ENCODE results near the gene MPL. TPM values are rescaled to one million over a fixed set of nuclear protein-coding genes. Genes with fewer than 3 reads are reported as not detected.

Gene MPL
- total RNA-seq, 1 experiment from 2014 or later: 0.15 TPM

DNA sequence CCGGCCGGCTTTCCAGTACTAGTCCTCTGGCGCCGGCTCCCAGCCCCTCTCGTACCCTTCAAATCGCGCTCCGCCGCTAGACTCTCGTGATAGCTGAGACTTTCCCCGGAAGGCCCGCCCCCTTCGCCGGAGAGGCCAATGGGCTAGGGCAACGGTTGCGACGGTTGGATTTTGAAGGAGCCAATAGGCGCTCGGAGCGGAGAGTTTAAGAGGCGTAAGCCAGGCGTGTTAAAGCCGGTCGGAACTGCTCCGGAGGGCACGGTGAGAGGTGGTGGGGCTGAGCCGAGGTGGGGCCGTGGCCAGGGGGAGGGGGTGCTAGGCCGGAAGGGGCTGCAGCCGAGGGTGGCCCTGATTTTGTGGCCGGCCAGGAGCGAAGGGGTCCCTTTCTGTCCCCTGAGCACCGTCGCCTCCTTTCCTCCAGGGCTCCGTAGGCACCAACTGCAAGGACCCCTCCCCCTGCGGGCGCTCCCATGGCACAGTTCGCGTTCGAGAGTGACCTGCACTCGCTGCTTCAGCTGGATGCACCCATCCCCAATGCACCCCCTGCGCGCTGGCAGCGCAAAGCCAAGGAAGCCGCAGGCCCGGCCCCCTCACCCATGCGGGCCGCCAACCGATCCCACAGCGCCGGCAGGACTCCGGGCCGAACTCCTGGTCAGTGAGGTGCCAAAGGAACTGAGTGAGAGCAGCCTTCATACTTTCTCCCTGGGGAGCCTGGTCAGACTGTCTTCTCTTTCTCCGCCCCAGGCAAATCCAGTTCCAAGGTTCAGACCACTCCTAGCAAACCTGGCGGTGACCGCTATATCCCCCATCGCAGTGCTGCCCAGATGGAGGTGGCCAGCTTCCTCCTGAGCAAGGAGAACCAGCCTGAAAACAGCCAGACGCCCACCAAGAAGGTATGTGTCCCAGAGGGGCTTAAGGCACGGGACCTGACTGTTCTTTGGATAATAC lies 21.4 kb downstream of the MPL start, which contains the start of gene CDC20 (continued):
- TF ChIP-seq, protein P1, sequence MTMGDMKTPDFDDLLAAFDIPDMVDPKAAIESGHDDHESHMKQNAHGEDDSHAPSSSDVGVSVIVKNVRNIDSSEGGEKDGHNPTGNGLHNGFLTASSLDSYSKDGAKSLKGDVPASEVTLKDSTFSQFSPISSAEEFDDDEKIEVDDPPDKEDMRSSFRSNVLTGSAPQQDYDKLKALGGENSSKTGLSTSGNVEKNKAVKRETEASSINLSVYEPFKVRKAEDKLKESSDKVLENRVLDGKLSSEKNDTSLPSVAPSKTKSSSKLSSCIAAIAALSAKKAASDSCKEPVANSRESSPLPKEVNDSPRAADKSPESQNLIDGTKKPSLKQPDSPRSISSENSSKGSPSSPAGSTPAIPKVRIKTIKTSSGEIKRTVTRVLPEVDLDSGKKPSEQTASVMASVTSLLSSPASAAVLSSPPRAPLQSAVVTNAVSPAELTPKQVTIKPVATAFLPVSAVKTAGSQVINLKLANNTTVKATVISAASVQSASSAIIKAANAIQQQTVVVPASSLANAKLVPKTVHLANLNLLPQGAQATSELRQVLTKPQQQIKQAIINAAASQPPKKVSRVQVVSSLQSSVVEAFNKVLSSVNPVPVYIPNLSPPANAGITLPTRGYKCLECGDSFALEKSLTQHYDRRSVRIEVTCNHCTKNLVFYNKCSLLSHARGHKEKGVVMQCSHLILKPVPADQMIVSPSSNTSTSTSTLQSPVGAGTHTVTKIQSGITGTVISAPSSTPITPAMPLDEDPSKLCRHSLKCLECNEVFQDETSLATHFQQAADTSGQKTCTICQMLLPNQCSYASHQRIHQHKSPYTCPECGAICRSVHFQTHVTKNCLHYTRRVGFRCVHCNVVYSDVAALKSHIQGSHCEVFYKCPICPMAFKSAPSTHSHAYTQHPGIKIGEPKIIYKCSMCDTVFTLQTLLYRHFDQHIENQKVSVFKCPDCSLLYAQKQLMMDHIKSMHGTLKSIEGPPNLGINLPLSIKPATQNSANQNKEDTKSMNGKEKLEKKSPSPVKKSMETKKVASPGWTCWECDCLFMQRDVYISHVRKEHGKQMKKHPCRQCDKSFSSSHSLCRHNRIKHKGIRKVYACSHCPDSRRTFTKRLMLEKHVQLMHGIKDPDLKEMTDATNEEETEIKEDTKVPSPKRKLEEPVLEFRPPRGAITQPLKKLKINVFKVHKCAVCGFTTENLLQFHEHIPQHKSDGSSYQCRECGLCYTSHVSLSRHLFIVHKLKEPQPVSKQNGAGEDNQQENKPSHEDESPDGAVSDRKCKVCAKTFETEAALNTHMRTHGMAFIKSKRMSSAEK (CRISPR knock-in tag; IDR thresholded peaks at IDR 0.05; ENCODE audit: borderline replicate concordance): no peak
- TF ChIP-seq, protein P2, sequence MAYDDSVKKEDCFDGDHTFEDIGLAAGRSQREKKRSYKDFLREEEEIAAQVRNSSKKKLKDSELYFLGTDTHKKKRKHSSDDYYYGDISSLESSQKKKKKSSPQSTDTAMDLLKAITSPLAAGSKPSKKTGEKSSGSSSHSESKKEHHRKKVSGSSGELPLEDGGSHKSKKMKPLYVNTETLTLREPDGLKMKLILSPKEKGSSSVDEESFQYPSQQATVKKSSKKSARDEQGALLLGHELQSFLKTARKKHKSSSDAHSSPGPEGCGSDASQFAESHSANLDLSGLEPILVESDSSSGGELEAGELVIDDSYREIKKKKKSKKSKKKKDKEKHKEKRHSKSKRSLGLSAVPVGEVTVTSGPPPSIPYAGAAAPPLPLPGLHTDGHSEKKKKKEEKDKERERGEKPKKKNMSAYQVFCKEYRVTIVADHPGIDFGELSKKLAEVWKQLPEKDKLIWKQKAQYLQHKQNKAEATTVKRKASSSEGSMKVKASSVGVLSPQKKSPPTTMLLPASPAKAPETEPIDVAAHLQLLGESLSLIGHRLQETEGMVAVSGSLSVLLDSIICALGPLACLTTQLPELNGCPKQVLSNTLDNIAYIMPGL (CRISPR knock-in tag; IDR thresholded peaks at IDR 0.05): 0 out of 2 replicates have a peak, but pooled peaks have one; percentile 76
- TF ChIP-seq FOXK1 (CRISPR knock-in tag; IDR thresholded peaks at IDR 0.05) (no peak; the same call in 1 of the 2 replicates), CREM (CRISPR knock-in tag; IDR thresholded peaks at IDR 0.05) (0 out of 2 replicates have a peak, but pooled peaks have one; percentile 41), FOXP1 (CRISPR knock-in tag; IDR thresholded peaks at IDR 0.05; ENCODE audit: borderline replicate concordance) (no peak), NFE2L1 (CRISPR knock-in tag; IDR thresholded peaks at IDR 0.05) (no peak), ZNF121 (CRISPR knock-in tag; IDR thresholded peaks at IDR 0.05) (no peak)
- TF ChIP-seq, protein P3, sequence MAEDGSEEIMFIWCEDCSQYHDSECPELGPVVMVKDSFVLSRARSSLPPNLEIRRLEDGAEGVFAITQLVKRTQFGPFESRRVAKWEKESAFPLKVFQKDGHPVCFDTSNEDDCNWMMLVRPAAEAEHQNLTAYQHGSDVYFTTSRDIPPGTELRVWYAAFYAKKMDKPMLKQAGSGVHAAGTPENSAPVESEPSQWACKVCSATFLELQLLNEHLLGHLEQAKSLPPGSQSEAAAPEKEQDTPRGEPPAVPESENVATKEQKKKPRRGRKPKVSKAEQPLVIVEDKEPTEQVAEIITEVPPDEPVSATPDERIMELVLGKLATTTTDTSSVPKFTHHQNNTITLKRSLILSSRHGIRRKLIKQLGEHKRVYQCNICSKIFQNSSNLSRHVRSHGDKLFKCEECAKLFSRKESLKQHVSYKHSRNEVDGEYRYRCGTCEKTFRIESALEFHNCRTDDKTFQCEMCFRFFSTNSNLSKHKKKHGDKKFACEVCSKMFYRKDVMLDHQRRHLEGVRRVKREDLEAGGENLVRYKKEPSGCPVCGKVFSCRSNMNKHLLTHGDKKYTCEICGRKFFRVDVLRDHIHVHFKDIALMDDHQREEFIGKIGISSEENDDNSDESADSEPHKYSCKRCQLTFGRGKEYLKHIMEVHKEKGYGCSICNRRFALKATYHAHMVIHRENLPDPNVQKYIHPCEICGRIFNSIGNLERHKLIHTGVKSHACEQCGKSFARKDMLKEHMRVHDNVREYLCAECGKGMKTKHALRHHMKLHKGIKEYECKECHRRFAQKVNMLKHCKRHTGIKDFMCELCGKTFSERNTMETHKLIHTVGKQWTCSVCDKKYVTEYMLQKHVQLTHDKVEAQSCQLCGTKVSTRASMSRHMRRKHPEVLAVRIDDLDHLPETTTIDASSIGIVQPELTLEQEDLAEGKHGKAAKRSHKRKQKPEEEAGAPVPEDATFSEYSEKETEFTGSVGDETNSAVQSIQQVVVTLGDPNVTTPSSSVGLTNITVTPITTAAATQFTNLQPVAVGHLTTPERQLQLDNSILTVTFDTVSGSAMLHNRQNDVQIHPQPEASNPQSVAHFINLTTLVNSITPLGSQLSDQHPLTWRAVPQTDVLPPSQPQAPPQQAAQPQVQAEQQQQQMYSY (CRISPR knock-in tag; IDR thresholded peaks at IDR 0.05): no peak
- TF ChIP-seq, protein P4, sequence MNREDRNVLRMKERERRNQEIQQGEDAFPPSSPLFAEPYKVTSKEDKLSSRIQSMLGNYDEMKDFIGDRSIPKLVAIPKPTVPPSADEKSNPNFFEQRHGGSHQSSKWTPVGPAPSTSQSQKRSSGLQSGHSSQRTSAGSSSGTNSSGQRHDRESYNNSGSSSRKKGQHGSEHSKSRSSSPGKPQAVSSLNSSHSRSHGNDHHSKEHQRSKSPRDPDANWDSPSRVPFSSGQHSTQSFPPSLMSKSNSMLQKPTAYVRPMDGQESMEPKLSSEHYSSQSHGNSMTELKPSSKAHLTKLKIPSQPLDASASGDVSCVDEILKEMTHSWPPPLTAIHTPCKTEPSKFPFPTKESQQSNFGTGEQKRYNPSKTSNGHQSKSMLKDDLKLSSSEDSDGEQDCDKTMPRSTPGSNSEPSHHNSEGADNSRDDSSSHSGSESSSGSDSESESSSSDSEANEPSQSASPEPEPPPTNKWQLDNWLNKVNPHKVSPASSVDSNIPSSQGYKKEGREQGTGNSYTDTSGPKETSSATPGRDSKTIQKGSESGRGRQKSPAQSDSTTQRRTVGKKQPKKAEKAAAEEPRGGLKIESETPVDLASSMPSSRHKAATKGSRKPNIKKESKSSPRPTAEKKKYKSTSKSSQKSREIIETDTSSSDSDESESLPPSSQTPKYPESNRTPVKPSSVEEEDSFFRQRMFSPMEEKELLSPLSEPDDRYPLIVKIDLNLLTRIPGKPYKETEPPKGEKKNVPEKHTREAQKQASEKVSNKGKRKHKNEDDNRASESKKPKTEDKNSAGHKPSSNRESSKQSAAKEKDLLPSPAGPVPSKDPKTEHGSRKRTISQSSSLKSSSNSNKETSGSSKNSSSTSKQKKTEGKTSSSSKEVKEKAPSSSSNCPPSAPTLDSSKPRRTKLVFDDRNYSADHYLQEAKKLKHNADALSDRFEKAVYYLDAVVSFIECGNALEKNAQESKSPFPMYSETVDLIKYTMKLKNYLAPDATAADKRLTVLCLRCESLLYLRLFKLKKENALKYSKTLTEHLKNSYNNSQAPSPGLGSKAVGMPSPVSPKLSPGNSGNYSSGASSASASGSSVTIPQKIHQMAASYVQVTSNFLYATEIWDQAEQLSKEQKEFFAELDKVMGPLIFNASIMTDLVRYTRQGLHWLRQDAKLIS (CRISPR knock-in tag; IDR thresholded peaks at IDR 0.05; ENCODE audit: borderline replicate concordance): peak; percentile 48; the same call in 1 of the 2 replicates

DNA sequence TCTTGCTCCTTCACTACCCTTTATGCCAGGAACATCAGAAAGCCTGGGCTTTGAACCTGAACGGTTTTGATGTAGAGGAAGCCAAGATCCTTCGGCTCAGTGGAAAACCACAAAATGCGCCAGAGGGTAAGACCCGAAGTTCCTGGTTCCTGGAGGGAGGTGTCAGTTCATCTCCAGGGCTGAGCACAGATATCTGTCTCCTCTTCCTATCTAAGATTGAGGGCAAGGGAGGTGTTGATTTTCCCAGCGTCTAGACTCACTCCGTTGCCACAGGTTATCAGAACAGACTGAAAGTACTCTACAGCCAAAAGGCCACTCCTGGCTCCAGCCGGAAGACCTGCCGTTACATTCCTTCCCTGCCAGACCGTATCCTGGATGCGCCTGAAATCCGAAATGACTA lies 22.1 kb downstream of the MPL start:
- POLR2A ChIA-PET: interaction anchor here (1.4 to 2.2 kb wide), 4 partner anchors 8 to 285 kb away, joined by 5 to 17 read pairs (median 14); partner anchors contain the start of genes C1orf210, ELOVL1, MED8 and SZT2
- TF ChIP-seq IRF2 (CRISPR knock-in tag; IDR thresholded peaks at IDR 0.05; ENCODE audit: borderline replicate concordance, low read depth) (no peak), NFATC4 (CRISPR knock-in tag; IDR thresholded peaks at IDR 0.05) (no peak), ZNF121 (CRISPR knock-in tag; IDR thresholded peaks at IDR 0.05) (no peak), HMGA2 (CRISPR knock-in tag; IDR thresholded peaks at IDR 0.05) (no peak), FOXJ3 (CRISPR knock-in tag; IDR thresholded peaks at IDR 0.05; ENCODE audit: borderline replicate concordance) (no peak), SMAD4 (CRISPR knock-in tag; IDR thresholded peaks at IDR 0.05) (no peak), TEAD1 (CRISPR knock-in tag; IDR thresholded peaks at IDR 0.05) (no peak), ZNF396 (CRISPR knock-in tag; IDR thresholded peaks at IDR 0.05; ENCODE audit: borderline replicate concordance) (no peak)
- TF ChIP-seq, protein P5, sequence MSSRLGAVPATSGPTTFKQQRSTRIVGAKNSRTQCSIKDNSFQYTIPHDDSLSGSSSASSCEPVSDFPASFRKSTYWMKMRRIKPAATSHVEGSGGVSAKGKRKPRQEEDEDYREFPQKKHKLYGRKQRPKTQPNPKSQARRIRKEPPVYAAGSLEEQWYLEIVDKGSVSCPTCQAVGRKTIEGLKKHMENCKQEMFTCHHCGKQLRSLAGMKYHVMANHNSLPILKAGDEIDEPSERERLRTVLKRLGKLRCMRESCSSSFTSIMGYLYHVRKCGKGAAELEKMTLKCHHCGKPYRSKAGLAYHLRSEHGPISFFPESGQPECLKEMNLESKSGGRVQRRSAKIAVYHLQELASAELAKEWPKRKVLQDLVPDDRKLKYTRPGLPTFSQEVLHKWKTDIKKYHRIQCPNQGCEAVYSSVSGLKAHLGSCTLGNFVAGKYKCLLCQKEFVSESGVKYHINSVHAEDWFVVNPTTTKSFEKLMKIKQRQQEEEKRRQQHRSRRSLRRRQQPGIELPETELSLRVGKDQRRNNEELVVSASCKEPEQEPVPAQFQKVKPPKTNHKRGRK (CRISPR knock-in tag; IDR thresholded peaks at IDR 0.05; ENCODE audit: borderline replicate concordance): no peak
- TF ChIP-seq, protein P6, sequence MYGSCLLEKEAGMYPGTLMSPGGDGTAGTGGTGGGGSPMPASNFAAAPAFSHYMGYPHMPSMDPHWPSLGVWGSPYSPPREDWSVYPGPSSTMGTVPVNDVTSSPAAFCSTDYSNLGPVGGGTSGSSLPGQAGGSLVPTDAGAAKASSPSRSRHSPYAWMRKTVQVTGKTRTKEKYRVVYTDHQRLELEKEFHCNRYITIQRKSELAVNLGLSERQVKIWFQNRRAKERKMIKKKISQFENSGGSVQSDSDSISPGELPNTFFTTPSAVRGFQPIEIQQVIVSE (CRISPR knock-in tag; IDR thresholded peaks at IDR 0.05; ENCODE audit: borderline replicate concordance): no peak

More for the DNA sequence above, 22.1 kb downstream of the MPL start:
- Mint-ChIP-seq H3K27me3 (ENCODE audit: low read depth) (no peaks in the 10 kb centered on the region), H3K27ac (peak overlapping the region; percentile 91), H3K4me3 (peak overlapping the region; percentile 93), H3K9me3 (no peaks in the 10 kb centered on the region), H3K4me1 (peaks cover 29% of the 10 kb centered on the region), H3K36me3 (peaks cover 61% of the 10 kb centered on the region)
- DNase-seq (ENCODE audit: low spot score) (no peak), ATAC-seq (no peak)
- CTCF ChIA-PET: interaction anchor here (1.4 to 2.8 kb wide), 4 partner anchors 43 to 74 kb away, joined by 3 to 25 read pairs (median 11); partner anchors contain the start of gene C1orf210
